ENCODE measurements around the gene CAMTA1.

CAMTA1 gene

GRCh38 chr1:7727809-7728471, 942.7 kb downstream of the CAMTA1 start:
- Histone ChIP-seq H3K4me1 (ENCODE audit: control insufficient read depth, insufficient read depth, low read length) (no peaks in the 10 kb centered on the region), H3K4me3 (ENCODE audit: low read depth, low read length) (no peak overlapping the region), H3K9me3 (ENCODE audit: control insufficient read depth, insufficient read depth, low read depth, low read length) (no peaks in the 10 kb centered on the region), H3K36me3 (ENCODE audit: control insufficient read depth in 2 of 2, insufficient read depth in 1 of 2, low read length in 2 of 2) (peaks cover 0 to 3% of the 10 kb centered on the region in 2 experiments; a peak in 1 of 3 replicates), H3K27ac (ENCODE audit: extremely low read depth, low read depth, low read length) (no peak overlapping the region)
- POLR2A ChIA-PET = no interaction called here
- TF ChIP-seq MEIS1 (CRISPR knock-in tag; IDR thresholded peaks at IDR 0.05; ENCODE audit: borderline replicate concordance) (no peak), ZNF157 (tag by site-specific recombination; IDR thresholded peaks at IDR 0.05) (no peak), GLIS2 (tag by site-specific recombination; IDR thresholded peaks at IDR 0.05) (no peak), KLF9 (tag by site-specific recombination; IDR thresholded peaks at IDR 0.05; ENCODE audit: low read depth) (no peak), ZNF629 (tag by site-specific recombination; IDR thresholded peaks at IDR 0.05) (no peak), MZF1 (tag by site-specific recombination; IDR thresholded peaks at IDR 0.05; ENCODE audit: borderline replicate concordance) (no peak), KLF1 (tag by site-specific recombination; IDR thresholded peaks at IDR 0.05) (no peak), ZNF121 (tag by site-specific recombination; IDR thresholded peaks at IDR 0.05) (no peak), EGR2 (tag by site-specific recombination; IDR thresholded peaks at IDR 0.05; ENCODE audit: low read depth) (no peak), ZNF624 (tag by site-specific recombination; IDR thresholded peaks at IDR 0.05) (no peak), ZNF521 (tag by site-specific recombination; IDR thresholded peaks at IDR 0.05) (no peak), ZNF155 (tag by site-specific recombination; IDR thresholded peaks at IDR 0.05) (no peak), ZNF394 (tag by site-specific recombination; IDR thresholded peaks at IDR 0.05; ENCODE audit: borderline replicate concordance) (no peak)
- TF ChIP-seq, protein P1, sequence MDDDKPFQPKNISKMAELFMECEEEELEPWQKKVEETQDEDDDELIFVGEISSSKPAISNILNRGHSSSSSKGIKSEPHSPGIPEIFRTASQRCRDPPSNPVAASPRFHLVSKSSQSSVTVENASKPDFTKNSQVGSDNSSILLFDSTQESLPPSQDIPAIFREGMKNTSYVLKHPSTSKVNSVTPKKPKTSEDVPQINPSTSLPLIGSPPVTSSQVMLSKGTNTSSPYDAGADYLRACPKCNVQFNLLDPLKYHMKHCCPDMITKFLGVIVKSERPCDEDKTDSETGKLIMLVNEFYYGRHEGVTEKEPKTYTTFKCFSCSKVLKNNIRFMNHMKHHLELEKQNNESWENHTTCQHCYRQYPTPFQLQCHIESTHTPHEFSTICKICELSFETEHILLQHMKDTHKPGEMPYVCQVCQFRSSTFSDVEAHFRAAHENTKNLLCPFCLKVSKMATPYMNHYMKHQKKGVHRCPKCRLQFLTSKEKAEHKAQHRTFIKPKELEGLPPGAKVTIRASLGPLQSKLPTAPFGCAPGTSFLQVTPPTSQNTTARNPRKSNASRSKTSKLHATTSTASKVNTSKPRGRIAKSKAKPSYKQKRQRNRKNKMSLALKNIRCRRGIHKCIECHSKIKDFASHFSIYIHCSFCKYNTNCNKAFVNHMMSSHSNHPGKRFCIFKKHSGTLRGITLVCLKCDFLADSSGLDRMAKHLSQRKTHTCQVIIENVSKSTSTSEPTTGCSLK (tag by site-specific recombination; IDR thresholded peaks at IDR 0.05) = no peak
- TF ChIP-seq, protein P2, sequence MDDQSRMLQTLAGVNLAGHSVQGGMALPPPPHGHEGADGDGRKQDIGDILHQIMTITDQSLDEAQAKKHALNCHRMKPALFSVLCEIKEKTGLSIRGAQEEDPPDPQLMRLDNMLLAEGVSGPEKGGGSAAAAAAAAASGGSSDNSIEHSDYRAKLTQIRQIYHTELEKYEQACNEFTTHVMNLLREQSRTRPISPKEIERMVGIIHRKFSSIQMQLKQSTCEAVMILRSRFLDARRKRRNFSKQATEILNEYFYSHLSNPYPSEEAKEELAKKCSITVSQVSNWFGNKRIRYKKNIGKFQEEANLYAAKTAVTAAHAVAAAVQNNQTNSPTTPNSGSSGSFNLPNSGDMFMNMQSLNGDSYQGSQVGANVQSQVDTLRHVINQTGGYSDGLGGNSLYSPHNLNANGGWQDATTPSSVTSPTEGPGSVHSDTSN (CRISPR knock-in tag; IDR thresholded peaks at IDR 0.05) = no peak
- CTCF ChIA-PET = interaction anchor here (0.6 to 1.7 kb wide), 3 partner anchors 25 to 60 kb away, joined by 4 to 8 read pairs (median 4); no protein-coding TSS in a partner anchor

- ChIA-PET CTCF (interaction anchor here (3.0 kb wide), 1 partner anchor 60 kb away, joined by 7 read pairs; no protein-coding TSS in a partner anchor), POLR2A (no interaction called here)
- Histone ChIP-seq H3K36me3 (ENCODE audit: control insufficient read depth in 2 of 2, insufficient read depth in 1 of 2, low read length in 2 of 2) (peaks cover 0 to 7% of the 10 kb centered on the region in 2 experiments; a peak in 1 of 3 replicates), H3K4me3 (ENCODE audit: low read depth, low read length) (no peak overlapping the region), H3K27ac (ENCODE audit: extremely low read depth, low read depth, low read length) (no peak overlapping the region), H3K9me3 (ENCODE audit: control insufficient read depth, insufficient read depth, low read depth, low read length) (no peaks in the 10 kb centered on the region), H3K4me1 (ENCODE audit: control insufficient read depth, insufficient read depth, low read length) (no peaks in the 10 kb centered on the region)
- TF ChIP-seq SETDB1 (IDR thresholded peaks at IDR 0.05; ENCODE audit: insufficient read length, low read length) = peak; percentile 57
- TF ChIP-seq ZNF660 (tag by site-specific recombination; IDR thresholded peaks at IDR 0.05) = no peak
- TF ChIP-seq WT1 (tag by site-specific recombination; IDR thresholded peaks at IDR 0.05) = no peak
These were observed 944.5 kb downstream of the CAMTA1 start for GRCh38 chr1:7729761-7730160.

DNA sequence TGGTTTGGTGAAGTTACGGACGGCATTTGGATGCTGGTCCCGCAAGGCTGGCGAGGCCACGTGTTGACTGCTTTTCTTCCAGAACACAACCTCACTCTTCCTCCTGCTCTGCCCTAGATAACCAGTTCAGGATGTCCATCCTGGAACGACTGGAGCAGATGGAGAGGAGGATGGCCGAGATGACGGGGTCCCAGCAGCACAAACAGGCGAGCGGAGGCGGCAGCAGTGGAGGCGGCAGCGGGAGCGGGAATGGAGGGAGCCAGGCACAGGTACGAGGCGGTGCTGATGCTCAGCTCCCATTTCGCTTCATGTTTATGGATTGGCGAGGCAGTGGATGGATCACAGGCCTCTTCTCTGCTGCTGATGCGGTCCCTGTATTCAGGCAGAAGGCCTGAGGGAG, 947.1 kb downstream of the CAMTA1 start:
- Histone ChIP-seq H3K4me1 (ENCODE audit: control insufficient read depth, insufficient read depth, low read length) (no peaks in the 10 kb centered on the region), H3K27ac (ENCODE audit: extremely low read depth, low read depth, low read length) (no peak overlapping the region), H3K4me3 (ENCODE audit: low read depth, low read length) (no peak overlapping the region), H3K36me3 (ENCODE audit: control insufficient read depth in 2 of 2, insufficient read depth in 1 of 2, low read length in 2 of 2) (peaks cover 0 to 24% of the 10 kb centered on the region in 2 experiments; a peak in 2 of 3 replicates), H3K9me3 (ENCODE audit: control insufficient read depth, insufficient read depth, low read depth, low read length) (no peaks in the 10 kb centered on the region)
- ChIA-PET POLR2A (no interaction called here), CTCF (interaction anchor here (0.5 to 3.0 kb wide), 2 partner anchors 63 to 692 kb away, joined by 3 to 7 read pairs; no protein-coding TSS in a partner anchor)
- no peak for TF ChIP-seq ZNF747 (tag by site-specific recombination; IDR thresholded peaks at IDR 0.05)
- TF ChIP-seq KLF7 (tag by site-specific recombination; IDR thresholded peaks at IDR 0.05; ENCODE audit: borderline replicate concordance) = no peak
- no peak for TF ChIP-seq ZNF175 (tag by site-specific recombination; IDR thresholded peaks at IDR 0.05)
- TF ChIP-seq ZNF561 (tag by site-specific recombination; IDR thresholded peaks at IDR 0.05; ENCODE audit: borderline replicate concordance) = no peak

Data from HEK293 (cell line).